ENCODE measurements around the gene WAC. TPM values are rescaled to one million over a fixed set of nuclear protein-coding genes. Genes with fewer than 3 reads are reported as not detected.
"Not testable (repeated sequence)": the region's sequence is repeated elsewhere in the genome, so short reads cannot be mapped to it uniquely, and the experiment has no call there.

The WAC gene
- polyA plus RNA-seq, 3 donors: 26.7 to 47.2 (median 39.8) TPM

GRCh38 chr10:28632584-28632945 is 99.6 kb downstream of the WAC start:
- no peak overlapping the region for H3K27ac ChIP-seq (ENCODE audit: low read depth, low read length)
- WGBS, 3 donors: 58 to 90% (median 75%) methylated on average over 1 of the region's 1 CpG

- 48 to 91% (median 87%) methylated on average over 6 of the region's 6 CpGs for WGBS, 3 donors
- no peak overlapping the region for H3K27ac ChIP-seq (ENCODE audit: low read depth, low read length)
Observed at GRCh38 chr10:28633750-28634149, 100.8 kb downstream of the WAC start.

- no peak overlapping the region for H3K27ac ChIP-seq (ENCODE audit: low read depth, low read length)
- WGBS, 3 donors: 55 to 81% (median 80%) methylated on average over 5 of the region's 5 CpGs
Observed at GRCh38 chr10:28637346-28637745, 104.4 kb downstream of the WAC start.

- no peak overlapping the region for H3K27ac ChIP-seq (ENCODE audit: low read depth, low read length)
Observed at GRCh38 chr10:28638392-28638791, 105.5 kb downstream of the WAC start.

GRCh38 chr10:28640551-28640950 is 107.6 kb downstream of the WAC start:
- 64 to 73% (median 71%) methylated on average over 2 of the region's 2 CpGs for WGBS, 3 donors
- H3K27ac ChIP-seq (ENCODE audit: low read depth, low read length): no peak overlapping the region

- H3K27ac ChIP-seq (ENCODE audit: low read depth, low read length): no peak overlapping the region
- 60 to 71% (median 68%) methylated on average over 5 of the region's 5 CpGs for WGBS, 3 donors
Observed at GRCh38 chr10:28644647-28645046, 111.7 kb downstream of the WAC start.

- H3K27ac ChIP-seq (ENCODE audit: low read depth, low read length): no peak overlapping the region
- WGBS, 3 donors: 40 to 100% (median 96%) methylated on average over 2 of the region's 2 CpGs
Observed at GRCh38 chr10:28652106-28652505, 119.2 kb downstream of the WAC start.

GRCh38 chr10:28652703-28653102 is 119.8 kb downstream of the WAC start:
- no peak overlapping the region for H3K27ac ChIP-seq (ENCODE audit: low read depth, low read length)
- 85 to 93% (median 91%) methylated on average over 5 of the region's 5 CpGs for WGBS, 3 donors

- not testable (repeated sequence) for H3K27ac ChIP-seq (ENCODE audit: low read depth, low read length)
- WGBS, 3 donors: 84 to 89% (median 87%) methylated on average over 7 of the region's 7 CpGs
Observed at GRCh38 chr10:28658824-28659223, 125.9 kb downstream of the WAC start.

- H3K27ac ChIP-seq (ENCODE audit: low read depth, low read length): no peak overlapping the region
- 50 to 63% (median 56%) methylated on average over 3 of the region's 3 CpGs for WGBS, 3 donors
Observed at GRCh38 chr10:28661035-28661434, 128.1 kb downstream of the WAC start.

- no peak overlapping the region for H3K27ac ChIP-seq (ENCODE audit: low read depth, low read length)
- WGBS, 3 donors: 5 to 7% (median 7%) methylated on average over 9 of the region's 9 CpGs
Observed at GRCh38 chr10:28663576-28664368, 130.9 kb downstream of the WAC start.

- no peak overlapping the region for H3K27ac ChIP-seq (ENCODE audit: low read depth, low read length)
- whole genome bisulfite sequencing, 3 donors: 45 to 56% (median 54%) methylated on average over 6 of the region's 6 CpGs
Observed at GRCh38 chr10:28664369-28664740, 131.4 kb downstream of the WAC start.

GRCh38 chr10:28666751-28667467 is 134.0 kb downstream of the WAC start:
- WGBS, 3 donors: 83 to 89% (median 88%) methylated on average over 12 of the region's 12 CpGs
- H3K27ac ChIP-seq (ENCODE audit: low read depth, low read length): no peak overlapping the region

GRCh38 chr10:28668363-28669226 is 135.7 kb downstream of the WAC start:
- no peak overlapping the region for H3K27ac ChIP-seq (ENCODE audit: low read depth, low read length)
- WGBS, 3 donors: 1 to 2% (median 1%) methylated on average over 59 of the region's 59 CpGs

- WGBS, 3 donors: 30 to 38% (median 34%) methylated on average over 21 of the region's 21 CpGs
- H3K27ac ChIP-seq (ENCODE audit: low read depth, low read length): no peak overlapping the region
Observed at GRCh38 chr10:28669227-28670173, 136.6 kb downstream of the WAC start.

Measured in adipose tissue (tissue), 3 donors.